Measurements from ENCODE around the gene FUT4. TPM values are rescaled to one million over a fixed set of nuclear protein-coding genes. Genes with fewer than 3 reads are reported as not detected.

The FUT4 gene
- total RNA-seq (2022; extraction: Qiagen RNA extraction; ENCODE audit: low read depth): 2.0 to 3.2 TPM (median 2.7 TPM) in 5 replicates

GRCh38 chr11:94543695-94544645 lies at the start of gene FUT4:
FUT4 (plus strand) TSS chr11:94543921; CDS start chr11:94544134, 213 bp downstream.

GRCh38 chr11:94511932-94512781 lies 31.6 kb upstream of the FUT4 start, which contains the start of gene C11orf97:
C11orf97 (plus strand) TSS chr11:94512461; CDS start chr11:94512529, 68 bp downstream.

GRCh38 chr11:94567181-94567670 lies 23.5 kb downstream of the FUT4 start, which contains the start of gene PIWIL4:
PIWIL4 (plus strand) TSS chr11:94567368; CDS start chr11:94567519, 151 bp downstream.

Other genes with a start within 250 kb of the FUT4 start
- gene IZUMO1R, start 239.3 kb upstream of the FUT4 start, total RNA-seq (2022; extraction: Qiagen RNA extraction; ENCODE audit: low read depth): not detected in 5 replicates
- gene GPR83, start 142.5 kb upstream of the FUT4 start, total RNA-seq (2022; extraction: Qiagen RNA extraction; ENCODE audit: low read depth): 0.06 to 0.09 TPM (median 0.07 TPM) in 4 of 5 replicates, not detected in the other
- gene MRE11, start 50.1 kb upstream of the FUT4 start, total RNA-seq (2022; extraction: Qiagen RNA extraction; ENCODE audit: low read depth): 12.1 to 20.6 TPM (median 17.2 TPM) in 5 replicates
- gene ANKRD49, start 49.9 kb upstream of the FUT4 start, total RNA-seq (2022; extraction: Qiagen RNA extraction; ENCODE audit: low read depth): 5.5 to 8.1 TPM (median 6.5 TPM) in 5 replicates
- gene C11orf97, start 31.5 kb upstream of the FUT4 start, total RNA-seq (2022; extraction: Qiagen RNA extraction; ENCODE audit: low read depth): not detected in 5 replicates
- gene PIWIL4, start 23.4 kb downstream of the FUT4 start, total RNA-seq (2022; extraction: Qiagen RNA extraction; ENCODE audit: low read depth): 0.17 to 0.78 TPM (median 0.30 TPM) in 5 replicates
- gene AMOTL1, start 224.4 kb downstream of the FUT4 start, total RNA-seq (2022; extraction: Qiagen RNA extraction; ENCODE audit: low read depth): 5.4 to 8.7 TPM (median 7.9 TPM) in 5 replicates

All from A549 treated with ZK216348 at 1 μM for 4 hours (cell line).